Choroid plexus epithelial cell (primary cell): Measurements from ENCODE around the gene RAD51B.

Source experiments
- DNase-seq: peaks from one replicate; pipeline ENCODE4 v3.0.0-alpha.2; 2010; ENCODE audit warnings: low read depth
- H3K4me3 ChIP-seq: 2 replicates; pipeline ENCODE4 v1.5.1; 2011; ENCODE audit warnings: low read depth, mild to moderate bottlenecking, control low read depth, low read length, moderate library complexity
- CTCF ChIP-seq: conservative IDR thresholded peaks from 2 replicates; pipeline ENCODE4 v1.5.1; 2011; ENCODE audit warnings: low read depth, mild to moderate bottlenecking, control low read depth, inconsistent platforms, low read length, moderate library complexity

Gene RAD51B

GRCh38 chr14:68714991-68715924 lies 895.7 kb downstream of the RAD51B start:
- peak; percentile 71 for DNase-seq
- TF ChIP-seq CTCF = peak; percentile 8
- no peak overlapping the region for H3K4me3 ChIP-seq

- TF ChIP-seq CTCF = peak; percentile 10
- DNase-seq = no peak
- no peak overlapping the region for H3K4me3 ChIP-seq
Measured at GRCh38 chr14:68716698-68717097, 897.1 kb downstream of the RAD51B start.

GRCh38 chr14:68718023-68718990 lies 898.7 kb downstream of the RAD51B start:
- TF ChIP-seq CTCF = peak; percentile 52
- H3K4me3 ChIP-seq = no peak overlapping the region
- DNase-seq = peak; percentile 11

- no peak for TF ChIP-seq CTCF
- no peak overlapping the region for H3K4me3 ChIP-seq
- DNase-seq = no peak
Measured at GRCh38 chr14:68719634-68720384, 900.2 kb downstream of the RAD51B start.

GRCh38 chr14:68722186-68722585 lies 902.6 kb downstream of the RAD51B start:
- no peak overlapping the region for H3K4me3 ChIP-seq
- no peak for TF ChIP-seq CTCF
- DNase-seq = peak; percentile 23

GRCh38 chr14:68722968-68723566 lies 903.5 kb downstream of the RAD51B start:
- H3K4me3 ChIP-seq = no peak overlapping the region
- no peak for TF ChIP-seq CTCF
- DNase-seq = no peak
